GM06990 (cell line): ENCODE measurements around the gene PLXNB1.

ENCODE experiments used
- DNase-seq: peaks from one replicate; pipeline ENCODE4 v3.0.0-alpha.2; 2011; ENCODE audit not compliant: insufficient read length; ENCODE audit errors: extremely low read depth
- H3K27me3 ChIP-seq: replicated peaks from 2 replicates; pipeline ENCODE4 v1.6.0; 2011; ENCODE audit warnings: low read length; ENCODE audit not compliant: control insufficient read depth, insufficient read depth
- H3K36me3 ChIP-seq: 2 replicates; pipeline ENCODE4 v1.5.1; 2011; ENCODE audit warnings: low read length; ENCODE audit not compliant: control insufficient read depth, insufficient read depth
- H3K4me3 ChIP-seq: replicated peaks from 2 replicates; pipeline ENCODE4 v1.5.1; 2011; ENCODE audit warnings: low read depth, mild to moderate bottlenecking, control low read depth, low read length
- CTCF ChIP-seq: IDR thresholded peaks from 2 replicates; pipeline ENCODE4 v1.5.1; 2011; ENCODE audit warnings: low read length, control low read depth, mild to moderate bottlenecking, inconsistent platforms; ENCODE audit not compliant: insufficient read depth, poor library complexity, severe bottlenecking

Gene PLXNB1

GRCh38 chr3:48413611-48414010 lies 16.3 kb downstream of the PLXNB1 start:
- no peak for TF ChIP-seq CTCF
- Histone ChIP-seq H3K27me3 (no peaks in the 10 kb centered on the region), H3K36me3 (no peaks in the 10 kb centered on the region; the same call in 1 of the 2 replicates), H3K4me3 (no peak overlapping the region)
- no peak for DNase-seq

GRCh38 chr3:48413086-48413485 lies 16.8 kb downstream of the PLXNB1 start:
- no peaks in the 10 kb centered on the region for H3K27me3 ChIP-seq
- no peak for TF ChIP-seq CTCF
- H3K36me3 ChIP-seq, result no peaks in the 10 kb centered on the region; the same call in 1 of the 2 replicates
- DNase-seq, result no peak
- no peak overlapping the region for H3K4me3 ChIP-seq

GRCh38 chr3:48412375-48413001 lies 17.4 kb downstream of the PLXNB1 start:
- DNase-seq, result no peak
- Histone ChIP-seq H3K36me3 (no peaks in the 10 kb centered on the region; the same call in 1 of the 2 replicates), H3K4me3 (no peak overlapping the region), H3K27me3 (no peaks in the 10 kb centered on the region)
- TF ChIP-seq CTCF, result no peak

- H3K36me3 ChIP-seq, result no peaks in the 10 kb centered on the region; the same call in 1 of the 2 replicates
- no peak for TF ChIP-seq CTCF
- no peaks in the 10 kb centered on the region for H3K27me3 ChIP-seq
- DNase-seq, result no peak
- H3K4me3 ChIP-seq, result no peak overlapping the region
Observed at GRCh38 chr3:48411606-48412374, 18.1 kb downstream of the PLXNB1 start.

GRCh38 chr3:48411041-48411588 lies 18.8 kb downstream of the PLXNB1 start:
- H3K4me3 ChIP-seq, result no peak overlapping the region
- TF ChIP-seq CTCF, result no peak
- no peaks in the 10 kb centered on the region; the same call in 1 of the 2 replicates for H3K36me3 ChIP-seq
- no peak for DNase-seq
- H3K27me3 ChIP-seq, result no peaks in the 10 kb centered on the region
